Osteoblast (primary cell): ENCODE data around the gene AVP. TPM values are rescaled to one million over a fixed set of nuclear protein-coding genes. Genes with fewer than 3 reads are reported as not detected.

Experiments
- DNase-seq: peaks from one replicate; pipeline ENCODE4 v3.0.0; 2011; ENCODE audit warnings: low spot score, mixed read lengths; ENCODE audit not compliant: insufficient read length; ENCODE audit errors: missing footprints
- H2AFZ ChIP-seq: 2 replicates; pipeline ENCODE4 v1.6.0; 2011; ENCODE audit warnings: mild to moderate bottlenecking, low read length
- H3K27ac ChIP-seq: 2 replicates; pipeline ENCODE4 v1.5.1; 2011; ENCODE audit warnings: mild to moderate bottlenecking, low read depth, low read length, moderate library complexity
- H3K27me3 ChIP-seq: 2 replicates; pipeline ENCODE4 v1.6.0; 2012; ENCODE audit warnings: mild to moderate bottlenecking, control low read depth, inconsistent platforms, low read length, moderate library complexity; ENCODE audit not compliant: insufficient read depth
- H3K36me3 ChIP-seq: 2 replicates; pipeline ENCODE4 v1.5.1; 2011; ENCODE audit warnings: mild to moderate bottlenecking, low read length, control low read depth, moderate library complexity; ENCODE audit not compliant: insufficient read depth
- H3K4me1 ChIP-seq: 2 replicates; pipeline ENCODE4 v1.5.1; 2011; ENCODE audit warnings: mild to moderate bottlenecking, low read length, control low read depth, moderate library complexity; ENCODE audit not compliant: insufficient read depth
- H3K4me2 ChIP-seq: 2 replicates; pipeline ENCODE4 v1.6.0; 2011; ENCODE audit warnings: mild to moderate bottlenecking, low read length; ENCODE audit not compliant: insufficient read depth
- H3K4me3 ChIP-seq: fragments of 200-600 bp; sonication (generic); 3 replicates; pipeline ENCODE4 v1.5.1; 2012; ENCODE audit warnings: mild to moderate bottlenecking, low read length, inconsistent platforms; ENCODE audit not compliant: insufficient read depth
- H3K79me2 ChIP-seq: 2 replicates; pipeline ENCODE4 v1.6.0; 2012; ENCODE audit warnings: mild to moderate bottlenecking, low read length, control low read depth, inconsistent platforms; ENCODE audit not compliant: insufficient read depth
- H3K9me3 ChIP-seq: 2 replicates; pipeline ENCODE4 v1.5.1; 2011; ENCODE audit warnings: low read depth, low read length, control low read depth
- H4K20me1 ChIP-seq: 2 replicates; pipeline ENCODE4 v1.6.0; 2012; ENCODE audit warnings: mild to moderate bottlenecking, low read length, control low read depth; ENCODE audit not compliant: insufficient read depth
- CTCF ChIP-seq: IDR thresholded peaks from 2 replicates; pipeline ENCODE4 v1.5.1; 2011; ENCODE audit warnings: mild to moderate bottlenecking, low read depth, low read length, moderate library complexity; ENCODE audit errors: extremely low read depth
- total RNA-seq: library from RNA; depleted of rRNA; stranded (reverse); fragments of >200 nt; gene quantifications from 2 replicates; pipeline ENCODE4 v1.2.3, GENCODE V29; 2012

The AVP gene
- total RNA-seq, 1 donor, result not detected

GRCh38 chr20:3085571-3086072 is 1.1 kb upstream of the AVP start:
- no peak for TF ChIP-seq CTCF
- Histone ChIP-seq H3K27me3 (peaks cover 38% of the 10 kb centered on the region), H3K4me3 (no peak overlapping the region), H3K36me3 (no peaks in the 10 kb centered on the region), H2AFZ (no peak overlapping the region), H3K79me2 (no peaks in the 10 kb centered on the region), H3K4me2 (no peak overlapping the region), H3K9me3 (no peaks in the 10 kb centered on the region), H4K20me1 (no peaks in the 10 kb centered on the region), H3K27ac (no peak overlapping the region), H3K4me1 (peaks cover 9% of the 10 kb centered on the region)
- peak; percentile 91 for DNase-seq

GRCh38 chr20:3084986-3085360 is 449 bp upstream of the AVP start:
- Histone ChIP-seq H3K4me3 (no peak overlapping the region), H3K79me2 (no peaks in the 10 kb centered on the region), H3K36me3 (no peaks in the 10 kb centered on the region), H3K27ac (no peak overlapping the region), H3K27me3 (peaks cover 34% of the 10 kb centered on the region), H3K9me3 (no peaks in the 10 kb centered on the region), H3K4me2 (no peak overlapping the region), H3K4me1 (peaks cover 10% of the 10 kb centered on the region), H2AFZ (no peak overlapping the region), H4K20me1 (no peaks in the 10 kb centered on the region)
- TF ChIP-seq CTCF, result no peak
- DNase-seq, result peak; percentile 90

- Histone ChIP-seq H3K79me2 (no peaks in the 10 kb centered on the region), H2AFZ (no peak overlapping the region), H3K4me3 (no peak overlapping the region), H3K36me3 (no peaks in the 10 kb centered on the region), H3K4me2 (no peak overlapping the region), H3K9me3 (no peaks in the 10 kb centered on the region), H4K20me1 (no peaks in the 10 kb centered on the region), H3K4me1 (peaks cover 10% of the 10 kb centered on the region), H3K27ac (no peak overlapping the region), H3K27me3 (peaks cover 34% of the 10 kb centered on the region)
- TF ChIP-seq CTCF, result no peak
- DNase-seq, result peak; percentile 73
Measured at GRCh38 chr20:3082955-3083952, 1.3 kb downstream of the AVP start.

- no peak overlapping the region for H2AFZ ChIP-seq
- TF ChIP-seq CTCF, result no peak
- DNase-seq, result peak; percentile 94
Measured at GRCh38 chr20:3082306-3082951, 2.1 kb downstream of the AVP start.

More at GRCh38 chr20:3082306-3082951, 2.1 kb downstream of the AVP start:
- H3K79me2 ChIP-seq, result no peaks in the 10 kb centered on the region
- no peak overlapping the region for H3K4me2 ChIP-seq
- H4K20me1 ChIP-seq, result no peaks in the 10 kb centered on the region
- H3K4me3 ChIP-seq, result no peak overlapping the region
- peaks cover 10% of the 10 kb centered on the region for H3K4me1 ChIP-seq
- H3K27me3 ChIP-seq, result peaks cover 34% of the 10 kb centered on the region
- H3K9me3 ChIP-seq, result no peaks in the 10 kb centered on the region
- H3K36me3 ChIP-seq, result no peaks in the 10 kb centered on the region
- H3K27ac ChIP-seq, result no peak overlapping the region
